ENCODE data around the gene ZFP69B. TPM values are rescaled to one million over a fixed set of nuclear protein-coding genes. Genes with fewer than 3 reads are reported as not detected.

The ZFP69B gene
- total RNA-seq, 4 donors from 2014 or later = 0.33 to 1.1 (median 0.70) TPM

DNA sequence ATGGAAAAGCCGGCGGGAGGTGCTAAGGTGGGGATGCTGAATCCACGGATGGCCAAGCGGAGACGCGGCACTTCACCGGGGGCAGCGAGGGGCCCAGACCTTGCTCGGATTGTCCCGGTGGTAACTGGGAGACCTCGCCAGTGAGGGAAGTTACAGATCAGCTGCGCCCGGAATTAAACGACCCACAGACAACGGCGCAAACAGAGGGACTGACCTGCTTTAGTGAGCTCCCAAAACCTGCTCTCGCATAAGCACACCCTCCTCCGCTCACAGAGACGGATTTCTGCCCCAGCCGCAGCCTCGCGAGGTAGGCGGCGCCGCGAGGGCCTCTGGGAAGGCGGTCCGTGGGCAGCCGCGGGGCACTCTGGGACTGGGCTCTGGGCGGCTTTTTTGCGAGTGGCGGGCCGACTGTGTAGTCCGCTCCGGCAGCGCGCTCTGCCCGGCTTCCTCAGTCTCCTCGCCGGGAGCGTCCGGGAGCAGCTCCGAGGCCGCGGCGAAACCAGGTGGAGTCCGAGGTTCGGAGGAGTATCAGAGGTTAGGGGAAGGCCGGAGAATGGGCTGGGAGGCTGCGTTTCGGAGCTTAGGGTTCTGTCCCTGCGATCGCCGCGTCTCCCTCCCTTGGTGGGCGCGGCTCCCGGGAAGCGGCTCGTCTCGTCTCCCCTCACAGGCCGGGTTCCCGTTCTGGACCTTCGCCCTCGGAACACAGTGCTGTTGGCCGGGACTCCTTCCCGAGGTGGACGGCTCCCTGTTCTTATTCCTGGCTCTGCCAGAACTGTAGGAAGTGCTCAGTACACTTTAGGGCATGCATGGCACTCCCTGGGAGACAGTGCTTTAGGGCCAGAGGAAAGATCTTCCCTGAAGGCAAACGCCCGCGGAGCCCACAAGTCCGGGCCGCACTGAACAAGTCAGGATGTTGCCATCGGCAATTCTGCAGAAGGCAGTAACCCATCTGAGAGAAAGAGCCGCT is 58.4 kb downstream of the ZFP69B start, which contains the start of gene EXO5:
Gene EXO5, plus strand, starts transcription at position 393 of the 967 bp plus-strand sequence. CDS start 5,778 bp downstream, outside the sequence.
- TF ChIP-seq, protein P1, sequence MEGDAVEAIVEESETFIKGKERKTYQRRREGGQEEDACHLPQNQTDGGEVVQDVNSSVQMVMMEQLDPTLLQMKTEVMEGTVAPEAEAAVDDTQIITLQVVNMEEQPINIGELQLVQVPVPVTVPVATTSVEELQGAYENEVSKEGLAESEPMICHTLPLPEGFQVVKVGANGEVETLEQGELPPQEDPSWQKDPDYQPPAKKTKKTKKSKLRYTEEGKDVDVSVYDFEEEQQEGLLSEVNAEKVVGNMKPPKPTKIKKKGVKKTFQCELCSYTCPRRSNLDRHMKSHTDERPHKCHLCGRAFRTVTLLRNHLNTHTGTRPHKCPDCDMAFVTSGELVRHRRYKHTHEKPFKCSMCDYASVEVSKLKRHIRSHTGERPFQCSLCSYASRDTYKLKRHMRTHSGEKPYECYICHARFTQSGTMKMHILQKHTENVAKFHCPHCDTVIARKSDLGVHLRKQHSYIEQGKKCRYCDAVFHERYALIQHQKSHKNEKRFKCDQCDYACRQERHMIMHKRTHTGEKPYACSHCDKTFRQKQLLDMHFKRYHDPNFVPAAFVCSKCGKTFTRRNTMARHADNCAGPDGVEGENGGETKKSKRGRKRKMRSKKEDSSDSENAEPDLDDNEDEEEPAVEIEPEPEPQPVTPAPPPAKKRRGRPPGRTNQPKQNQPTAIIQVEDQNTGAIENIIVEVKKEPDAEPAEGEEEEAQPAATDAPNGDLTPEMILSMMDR (IDR thresholded peaks at IDR 0.05; ENCODE audit: low read depth) = no peak

Other genes starting within 250 kb of the ZFP69B start
- not detected for gene TMCO2, start 202.5 kb upstream of the ZFP69B start, total RNA-seq
- 10 to 100 TPM; 23.5 to 66.7 (median 38.0) TPM for gene ZMPSTE24, start 192.2 kb upstream of the ZFP69B start, total RNA-seq
- 1 to 10 TPM in 3 of 4 donors, under 1 TPM in 1; 0.65 to 7.8 (median 4.1) TPM for gene COL9A2, start 133.2 kb upstream of the ZFP69B start, total RNA-seq
- 100 to 1,000 TPM in 1 of 4 donors, 10 to 100 TPM in 3; 51.0 to 110 (median 72.2) TPM for gene SMAP2, start 76.7 kb upstream of the ZFP69B start, total RNA-seq
- gene ZFP69, start 26.8 kb downstream of the ZFP69B start, total RNA-seq = 1 to 10 TPM; 1.7 to 3.4 (median 2.5) TPM
- gene EXO5, start 58.3 kb downstream of the ZFP69B start, total RNA-seq = 10 to 100 TPM in 1 of 4 donors, 1 to 10 TPM in 3; 4.0 to 15.1 (median 7.3) TPM
- 1 to 10 TPM; 2.9 to 8.2 (median 5.1) TPM for gene ZNF684, start 81.2 kb downstream of the ZFP69B start, total RNA-seq
- gene RIMS3, start 215.2 kb downstream of the ZFP69B start, total RNA-seq = 1 to 10 TPM in 3 of 4 donors, under 1 TPM in 1; 0.33 to 2.7 (median 2.2) TPM
- 10 to 100 TPM; 30.2 to 45.6 (median 43.2) TPM for gene NFYC, start 241.2 kb downstream of the ZFP69B start, total RNA-seq